Measurements from ENCODE around the gene SEPTIN6. TPM values are rescaled to one million over a fixed set of nuclear protein-coding genes. Genes with fewer than 3 reads are reported as not detected.

The SEPTIN6 gene
- total and polyA plus RNA-seq, 2 of the 8 experiments (the other 6 are each of a cell fraction or from before 2014, with no cell fraction given), result 31.0 to 42.6 TPM

DNA sequence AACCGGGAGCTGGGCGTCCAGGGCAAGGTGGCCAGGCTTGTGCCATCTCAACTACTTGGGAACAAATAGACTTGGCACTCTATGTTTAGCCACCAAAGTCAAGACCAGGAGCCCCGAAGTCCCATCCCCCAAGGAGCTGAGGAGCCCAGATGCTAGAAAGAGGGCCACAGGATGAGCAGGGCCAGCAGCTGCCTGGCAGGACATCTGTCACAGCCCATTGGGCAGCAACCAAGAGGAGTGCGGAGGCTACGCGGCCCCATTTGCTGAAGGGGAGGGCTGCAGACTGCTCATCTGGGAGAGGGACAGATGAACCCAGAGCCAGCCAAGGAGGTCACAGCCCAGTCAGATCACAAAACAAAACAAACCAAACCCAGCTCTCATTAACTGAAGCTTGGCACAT is 42.5 kb upstream of the SEPTIN6 start:
- H3K23ac ChIP-seq (ENCODE audit: insufficient read length), result no peak overlapping the region
- no peaks in the 10 kb centered on the region for H3K4me1 ChIP-seq (replicated peaks in 1 of 4; ENCODE audit: control insufficient read depth in 3 of 4, insufficient read depth in 4 of 4, low read length in 3 of 4)
- H3K27ac ChIP-seq (ENCODE audit: low read depth, low read length), result no peak overlapping the region
- H4K91ac ChIP-seq (replicated peaks; ENCODE audit: insufficient read length, low read length), result no peak overlapping the region
- no peak for DNase-seq (ENCODE audit: low read depth in 1 of 2, low spot score in 2 of 2)
- H3K36me3 ChIP-seq (ENCODE audit: control insufficient read depth in 2 of 4, insufficient read depth in 4 of 4, low read length in 3 of 4), result no peaks in the 10 kb centered on the region
- no peak for TF ChIP-seq POLR2AphosphoS5 (IDR thresholded peaks at IDR 0.05; ENCODE audit: low read depth, low read length)
- TF ChIP-seq RFX5 (IDR thresholded peaks at IDR 0.05; ENCODE audit: borderline replicate concordance, low read depth, low read length), result no peak
- TF ChIP-seq CTCF (IDR thresholded peaks at IDR 0.05; ENCODE audit: control extremely low read depth in 1 of 3, insufficient read depth in 1 of 3, low read depth in 1 of 3, low read length in 3 of 3), result no peak
- no peak for TF ChIP-seq KDM5A (IDR thresholded peaks at IDR 0.05; ENCODE audit: low read length)
- no peak for TF ChIP-seq SRF (IDR thresholded peaks at IDR 0.05; ENCODE audit: low read depth, low read length)
- no peak for TF ChIP-seq POU5F1 (IDR thresholded peaks at IDR 0.05; ENCODE audit: low read depth, low read length)
- TF ChIP-seq, protein P1, sequence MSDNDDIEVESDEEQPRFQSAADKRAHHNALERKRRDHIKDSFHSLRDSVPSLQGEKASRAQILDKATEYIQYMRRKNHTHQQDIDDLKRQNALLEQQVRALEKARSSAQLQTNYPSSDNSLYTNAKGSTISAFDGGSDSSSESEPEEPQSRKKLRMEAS (IDR thresholded peaks at IDR 0.05), result no peak
- TF ChIP-seq TEAD4 (IDR thresholded peaks at IDR 0.05; ENCODE audit: low read depth, low read length), result no peak
- TF ChIP-seq TBP (IDR thresholded peaks at IDR 0.05; ENCODE audit: low read depth, low read length), result no peak
- TF ChIP-seq, protein P2, sequence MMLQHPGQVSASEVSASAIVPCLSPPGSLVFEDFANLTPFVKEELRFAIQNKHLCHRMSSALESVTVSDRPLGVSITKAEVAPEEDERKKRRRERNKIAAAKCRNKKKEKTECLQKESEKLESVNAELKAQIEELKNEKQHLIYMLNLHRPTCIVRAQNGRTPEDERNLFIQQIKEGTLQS (IDR thresholded peaks at IDR 0.05; ENCODE audit: insufficient read depth, low read depth, low read length), result no peak
- no peak for TF ChIP-seq NANOG (IDR thresholded peaks at IDR 0.05; ENCODE audit: insufficient read depth, low read depth, low read length, poor library complexity, severe bottlenecking)
- no peak overlapping the region for H2AK5ac ChIP-seq (ENCODE audit: low read depth, low read length)
- WGBS, 2 experiments (ENCODE audit: extremely low coverage in 1 of 2, insufficient coverage in 1 of 2, insufficient read length in 1 of 2, insufficient replicate concordance in 2 of 2, low coverage in 1 of 2, low lambda C conversion rate in 2 of 2, missing lambda C conversion rate in 1 of 2), result 95% methylated on average over 5 of the region's 6 CpGs; no CpG with 5 or more reads in 1 of the 2 experiments
- H3K14ac ChIP-seq (ENCODE audit: insufficient read length), result no peak overlapping the region
- FAIRE-seq, result no peak
- no peak overlapping the region for H2AFZ ChIP-seq (ENCODE audit: low read length)
- no peaks in the 10 kb centered on the region for H4K20me1 ChIP-seq (replicated peaks in 1 of 2; ENCODE audit: control insufficient read depth in 1 of 2, insufficient read depth in 2 of 2, low read length in 2 of 2)
- H2BK15ac ChIP-seq (ENCODE audit: low read length), result no peak overlapping the region
- no peaks in the 10 kb centered on the region for H3K9me3 ChIP-seq (ENCODE audit: insufficient read depth in 2 of 2, low read depth in 1 of 2, low read length in 1 of 2)
- no peak overlapping the region for H4K5ac ChIP-seq (ENCODE audit: insufficient read length, low read depth, low read length)
- no peaks in the 10 kb centered on the region for H3K79me2 ChIP-seq (ENCODE audit: control insufficient read depth in 1 of 2, insufficient read depth in 2 of 2, low read length in 2 of 2)
- H3K27me3 ChIP-seq (replicated peaks in 1 of 4; ENCODE audit: control insufficient read depth in 3 of 4, extremely low read depth in 1 of 4, insufficient read depth in 3 of 4, low read length in 3 of 4), result no peaks in the 10 kb centered on the region
- no peak overlapping the region for H3K4ac ChIP-seq (replicated peaks; ENCODE audit: insufficient read length, low read depth, low read length)
- no peak overlapping the region for H2BK5ac ChIP-seq (ENCODE audit: low read depth, low read length)
- ChIA-PET POLR2A (ENCODE audit: partially characterized antibody) (interaction anchor here (1.0 kb wide), 1 partner anchor 22 kb away, joined by 4 read pairs; no protein-coding TSS in a partner anchor), CTCF (ENCODE audit: partially characterized antibody) (interaction anchor here (0.6 to 1.8 kb wide), 11 partner anchors 9 to 148 kb away, joined by 3 to 6 read pairs (median 3); no protein-coding TSS in a partner anchor)
- no peak overlapping the region for H3K4me3 ChIP-seq (ENCODE audit: extremely low read depth in 1 of 4, insufficient read depth in 2 of 4, low read depth in 3 of 4, low read length in 4 of 4)
- no peak overlapping the region for H4K8ac ChIP-seq (ENCODE audit: extremely low read depth, insufficient read depth, low read length)
- no peak overlapping the region for H3K4me2 ChIP-seq (ENCODE audit: insufficient read depth in 1 of 2, low read depth in 2 of 2, low read length in 2 of 2)
- no peak overlapping the region for H2BK120ac ChIP-seq (replicated peaks; ENCODE audit: low read depth, low read length)
- H3K23me2 ChIP-seq (ENCODE audit: low read depth, low read length), result no peaks in the 10 kb centered on the region
- H3K56ac ChIP-seq (replicated peaks; ENCODE audit: insufficient read length, low read depth, low read length), result no peak overlapping the region
- H3K79me1 ChIP-seq (ENCODE audit: low read depth, low read length), result no peaks in the 10 kb centered on the region
- no peak overlapping the region for H2BK12ac ChIP-seq (ENCODE audit: low read depth, low read length)
- no peak overlapping the region for H2BK20ac ChIP-seq (ENCODE audit: low read length)
- H3K9ac ChIP-seq (replicated peaks in 1 of 4; ENCODE audit: extremely low read depth in 1 of 4, low read depth in 3 of 4, low read length in 3 of 4), result no peak overlapping the region
- H3K18ac ChIP-seq (ENCODE audit: extremely low read depth, low read length), result no peak overlapping the region
